ENCODE results near the gene DPP6.

DNA sequence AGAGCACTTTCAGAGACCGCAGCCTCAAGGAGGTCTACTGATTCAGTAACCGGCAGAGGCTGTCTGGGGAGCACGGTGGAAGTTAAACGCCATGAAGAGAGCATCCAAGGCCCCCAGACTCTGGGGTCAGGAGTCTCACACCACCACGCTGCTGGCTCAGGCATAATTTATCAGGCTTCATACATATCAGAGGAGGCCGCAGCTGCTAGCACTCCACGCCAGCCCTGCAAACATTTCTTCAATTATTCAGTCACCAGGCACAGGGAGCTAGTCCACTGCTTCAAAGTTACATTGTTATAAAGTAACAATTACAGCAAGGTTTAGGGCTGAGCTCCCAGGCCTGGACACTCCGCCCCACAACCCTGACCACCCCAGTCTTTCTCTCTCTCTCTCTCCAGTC is 852.9 kb downstream of the DPP6 start:
- TF ChIP-seq CTCF (IDR thresholded peaks at IDR 0.05 in 4 of 5, conservative IDR thresholded peaks at IDR 0.05 in 1 of 5), result no peak
- no peak for TF ChIP-seq POLR2A (IDR thresholded peaks at IDR 0.05)
